HepG2 (cell line): ENCODE measurements around the gene SAMD8. TPM values are rescaled to one million over a fixed set of nuclear protein-coding genes. Genes with fewer than 3 reads are reported as not detected.
A peak's percentile ranks its signal among the peaks of the same experiment; 100 is the strongest.

ENCODE experiments used
- CEBPZ ChIP-seq: IDR thresholded peaks from 2 replicates; pipeline ENCODE4 v1.6.1; 2012; ENCODE audit warnings: low read length, improper control_type of control experiment
- GATAD2A ChIP-seq: IDR thresholded peaks from 2 replicates; pipeline ENCODE4 v1.6.1; 2016
- HMGXB4 ChIP-seq, 2 experiments: sonication (generic) in 1 of 2; formaldehyde crosslinking in 1 of 2; IDR thresholded peaks; 2 replicates each; pipeline versions ENCODE4 v1.4.0 to v1.6.1; 2018 to 2020; ENCODE audit warnings: missing genetic modification reagents in 2 of 2, borderline replicate concordance in 1 of 2, low read depth in 1 of 2, mild to moderate bottlenecking in 1 of 2, missing biosample characterization in 1 of 2
- KLF9 ChIP-seq: IDR thresholded peaks from 2 replicates; pipeline ENCODE4 v1.6.1; 2016; ENCODE audit warnings: low read depth
- MAFK ChIP-seq, 2 experiments: IDR thresholded peaks in 1 of 2; conservative IDR thresholded peaks in 1 of 2; 2 replicates each; pipeline ENCODE4 v1.6.1; 2011; ENCODE audit warnings: improper control_type of control experiment in 2 of 2, low read length in 2 of 2
- MEIS2 ChIP-seq: sonication (generic); formaldehyde crosslinking; IDR thresholded peaks from 2 replicates; pipeline ENCODE4 v1.9.0; 2021; ENCODE audit warnings: mild to moderate bottlenecking, missing genetic modification reagents
- MXD3 ChIP-seq: IDR thresholded peaks from 2 replicates; pipeline ENCODE4 v1.6.1; 2016; ENCODE audit warnings: mild to moderate bottlenecking, missing biosample characterization, missing genetic modification reagents
- PHF8 ChIP-seq: sonication (generic); formaldehyde crosslinking; IDR thresholded peaks from 2 replicates; pipeline ENCODE4 v1.5.0; 2020; ENCODE audit warnings: missing genetic modification reagents
- RAD21 ChIP-seq: fragments of 450-650 bp; formaldehyde crosslinking; IDR thresholded peaks from 2 replicates; pipeline ENCODE4 v1.5.0; 2020; ENCODE audit warnings: mild to moderate bottlenecking
- RARA ChIP-seq: IDR thresholded peaks from 2 replicates; pipeline ENCODE4 v1.6.1; 2016; ENCODE audit warnings: missing genetic modification reagents, missing compliant biosample characterization
- RELA ChIP-seq: sonication (generic); formaldehyde crosslinking; IDR thresholded peaks from 2 replicates; pipeline ENCODE4 v1.4.0; 2020; ENCODE audit warnings: missing genetic modification reagents
- SALL1 ChIP-seq: sonication (generic); formaldehyde crosslinking; IDR thresholded peaks from 2 replicates; pipeline ENCODE4 v1.8.0; 2022; ENCODE audit warnings: mild to moderate bottlenecking, missing genetic modification reagents
- STAT5B ChIP-seq: sonication (generic); formaldehyde crosslinking; IDR thresholded peaks from 2 replicates; pipeline ENCODE4 v1.4.0; 2020; ENCODE audit warnings: missing genetic modification reagents
- UBTF ChIP-seq: sonication (generic); formaldehyde crosslinking; IDR thresholded peaks from 2 replicates; pipeline ENCODE4 v1.4.0; 2020; ENCODE audit warnings: mild to moderate bottlenecking, missing genetic modification reagents
- ZBTB10 ChIP-seq: sonication (generic); formaldehyde crosslinking; IDR thresholded peaks from 2 replicates; pipeline ENCODE4 v1.4.0; 2020; ENCODE audit warnings: missing genetic modification reagents, borderline replicate concordance
- ZNF337 ChIP-seq: sonication (generic); formaldehyde crosslinking; IDR thresholded peaks from 2 replicates; pipeline ENCODE4 v1.5.1; 2020; ENCODE audit warnings: missing genetic modification reagents, low read depth, mild to moderate bottlenecking, borderline replicate concordance
- ZNF432 ChIP-seq: sonication (generic); formaldehyde crosslinking; IDR thresholded peaks from 2 replicates; pipeline ENCODE4 v1.5.0; 2020; ENCODE audit warnings: missing genetic modification reagents, mild to moderate bottlenecking, borderline replicate concordance
- ZNF672 ChIP-seq: sonication (generic); formaldehyde crosslinking; IDR thresholded peaks from 2 replicates; pipeline ENCODE4 v1.8.1; 2022; ENCODE audit warnings: missing genetic modification reagents
- ZNF720 ChIP-seq: sonication (generic); formaldehyde crosslinking; IDR thresholded peaks from 2 replicates; pipeline ENCODE4 v1.4.0; 2020; ENCODE audit warnings: missing genetic modification reagents
- ZNF883 ChIP-seq: sonication (generic); formaldehyde crosslinking; IDR thresholded peaks from 2 replicates; pipeline ENCODE4 v1.5.1; 2020; ENCODE audit warnings: mild to moderate bottlenecking, missing genetic modification reagents; ENCODE audit errors: not compliant biosample characterization
- ZSCAN25 ChIP-seq: sonication (generic); formaldehyde crosslinking; IDR thresholded peaks from 2 replicates; pipeline ENCODE4 v1.8.0; 2022; ENCODE audit warnings: mild to moderate bottlenecking, missing genetic modification reagents
- polyA plus RNA-seq, 8 experiments: library from polyadenylated mRNA; depleted of rRNA in 3 of 8; stranded (reverse) in 7 of 8; unstranded in 1 of 8; fragments of >200 nt; fragmentation: Illumina TruSeq in 4 of 8; extraction: Trizol in 4 of 8; gene quantifications; 2 replicates each; pipeline versions ENCODE4 v1.2.1 to v1.2.3, GENCODE V29; 2011 to 2016; ENCODE audit warnings: low read depth in 4 of 8, missing spikeins in 1 of 8, mixed read lengths in 1 of 8; ENCODE audit not compliant: insufficient read depth in 1 of 8
- total RNA-seq, 5 experiments: library from RNA; depleted of rRNA; stranded (reverse); fragments of >200 nt; fragmentation: Illumina TruSeq; extraction: Trizol; gene quantifications; 2 replicates each; pipeline ENCODE4 v1.2.3, GENCODE V29; 2016; ENCODE audit warnings: low read depth in 1 of 5

SAMD8 gene
- total and polyA plus RNA-seq, 2 of the 13 experiments (the other 11 are each of a cell fraction or from before 2014, with no cell fraction given): 10.4 to 13.2 TPM

- TF ChIP-seq ZSCAN25 (CRISPR knock-in tag): no peak
- TF ChIP-seq GATAD2A (CRISPR knock-in tag): 0 out of 2 replicates have a peak, but pooled peaks have one; percentile 8
- no peak for TF ChIP-seq CEBPZ
- no peak; the same call in 1 of the 2 replicates for TF ChIP-seq RAD21 (CRISPR knock-in tag)
- TF ChIP-seq ZNF432 (CRISPR knock-in tag): no peak
- TF ChIP-seq MAFK (conservative IDR thresholded peaks at IDR 0.05 in 1 of 2, IDR thresholded peaks at IDR 0.05 in 1 of 2; ENCODE audit: low read length in 2 of 2): no peak
- 0 out of 2 replicates have a peak, but pooled peaks have one; percentile 13 for TF ChIP-seq MXD3 (CRISPR knock-in tag)
- TF ChIP-seq ZNF883: no peak
- no peak for TF ChIP-seq ZNF672 (CRISPR knock-in tag)
- TF ChIP-seq MEIS2 (CRISPR knock-in tag): peak; percentile 42; the same call in 1 of the 2 replicates
- no peak for TF ChIP-seq PHF8
- no peak for TF ChIP-seq ZNF337 (CRISPR knock-in tag)
- no peak for TF ChIP-seq UBTF
- TF ChIP-seq RELA (CRISPR knock-in tag): no peak
- no peak for TF ChIP-seq RARA (CRISPR knock-in tag)
- no peak for TF ChIP-seq ZNF720
- TF ChIP-seq SALL1 (CRISPR knock-in tag): no peak
- no peak for TF ChIP-seq STAT5B (CRISPR knock-in tag)
- TF ChIP-seq ZBTB10: no peak
- no peak for TF ChIP-seq KLF9 (CRISPR knock-in tag)
- no peak for TF ChIP-seq HMGXB4 (CRISPR knock-in tag; IDR thresholded peaks at IDR 0.05; ENCODE audit: borderline replicate concordance in 1 of 2, low read depth in 1 of 2)
Observed at GRCh38 chr10:75209921-75210281, 98.4 kb downstream of the SAMD8 start (continued).
